SJCRH30 (cell line): ENCODE results near the gene NTM. TPM values are rescaled to one million over a fixed set of nuclear protein-coding genes. Genes with fewer than 3 reads are reported as not detected.

ENCODE experiments used
- DNase-seq, 2 experiments: peaks; one replicate each; pipeline ENCODE4 v3.0.0-alpha.2; 2015 to 2020
- H3K27ac ChIP-seq: fragments of 250-450 bp; sonication (Bioruptor Pico); 2 replicates; pipeline ENCODE4 v1.5.1; 2020; ENCODE audit warnings: mild to moderate bottlenecking, moderate library complexity
- H3K27me3 ChIP-seq: fragments of 250-450 bp; sonication (Bioruptor Pico); 2 replicates; pipeline ENCODE4 v1.5.1; 2020; ENCODE audit warnings: mild to moderate bottlenecking, moderate library complexity
- H3K36me3 ChIP-seq: fragments of 250-450 bp; sonication (Bioruptor Pico); 2 replicates; pipeline ENCODE4 v1.5.1; 2020; ENCODE audit warnings: mild to moderate bottlenecking, moderate library complexity
- H3K4me1 ChIP-seq: fragments of 250-450 bp; sonication (Bioruptor Pico); 2 replicates; pipeline ENCODE4 v1.5.1; 2020; ENCODE audit warnings: mild to moderate bottlenecking, moderate library complexity
- H3K4me3 ChIP-seq: fragments of 250-450 bp; sonication (Bioruptor Pico); 2 replicates; pipeline ENCODE4 v1.5.1; 2020; ENCODE audit warnings: mild to moderate bottlenecking, moderate library complexity
- H3K9me3 ChIP-seq: fragments of 250-450 bp; sonication (Bioruptor Pico); replicated peaks from 2 replicates; pipeline ENCODE4 v1.5.1; 2020; ENCODE audit warnings: mild to moderate bottlenecking, moderate library complexity
- total RNA-seq: library from RNA; depleted of rRNA; stranded (reverse); fragments of >200 nt; shearing (Covaris generic); gene quantifications from 2 replicates; pipeline ENCODE4 v1.2.3, GENCODE V29; 2014

Gene NTM
- total RNA-seq, 1 experiment from 2014 or later = not detected

DNA sequence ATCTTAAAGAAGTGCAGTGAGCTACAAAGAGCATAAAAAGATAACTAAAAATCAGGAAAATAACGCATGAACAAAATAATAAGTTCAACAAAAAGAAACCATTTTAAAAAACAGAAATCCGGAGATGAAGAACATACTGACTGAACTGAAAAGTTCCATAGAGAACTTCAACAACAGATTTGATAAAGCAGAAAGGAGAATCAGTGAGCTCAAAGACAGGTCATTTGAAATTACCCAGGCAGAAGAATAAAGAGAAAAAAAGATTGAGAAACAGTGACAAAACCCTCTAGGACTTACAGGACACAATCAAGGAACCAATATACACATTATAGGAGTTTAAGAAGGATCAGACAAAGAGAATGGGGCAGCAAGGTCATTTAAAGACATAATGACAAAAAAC is 334.3 kb downstream of the NTM start:
- Histone ChIP-seq H3K27me3 (no peaks in the 10 kb centered on the region), H3K4me1 (no peaks in the 10 kb centered on the region), H3K9me3 (no peaks in the 10 kb centered on the region), H3K4me3 (no peak overlapping the region), H3K27ac (no peak overlapping the region), H3K36me3 (no peaks in the 10 kb centered on the region)
- no peak for DNase-seq

DNA sequence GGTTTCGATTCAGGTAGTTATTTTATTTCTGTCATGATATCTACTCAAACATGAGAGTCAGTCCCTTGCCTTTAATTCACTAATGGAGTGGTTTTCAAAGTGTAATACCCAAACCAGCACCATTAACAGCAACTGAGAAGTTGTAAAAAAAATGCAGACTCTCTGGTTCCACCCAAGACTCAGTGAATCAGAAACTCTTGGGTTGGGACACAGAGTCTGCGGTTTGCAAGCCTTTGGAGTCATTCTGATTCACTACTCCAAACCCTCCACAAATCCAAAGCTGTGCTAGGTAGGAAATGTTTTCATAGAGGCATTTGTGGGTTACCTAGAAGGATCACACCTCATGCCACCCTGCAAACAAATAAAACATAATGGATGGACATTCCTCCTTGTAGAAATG is 340.1 kb downstream of the NTM start:
- H3K36me3 ChIP-seq = no peaks in the 10 kb centered on the region
- DNase-seq = no peak

GRCh38 chr11:131712897-131713296 is 342.5 kb downstream of the NTM start:
- Histone ChIP-seq H3K36me3 (no peaks in the 10 kb centered on the region), H3K9me3 (no peaks in the 10 kb centered on the region), H3K4me1 (no peaks in the 10 kb centered on the region), H3K27me3 (no peaks in the 10 kb centered on the region), H3K27ac (no peak overlapping the region), H3K4me3 (no peak overlapping the region)
- no peak for DNase-seq

More for the DNA sequence above, 340.1 kb downstream of the NTM start:
- H3K4me1 ChIP-seq = no peaks in the 10 kb centered on the region
- H3K4me3 ChIP-seq = no peak overlapping the region
- no peaks in the 10 kb centered on the region for H3K27me3 ChIP-seq
- H3K27ac ChIP-seq = no peak overlapping the region
- no peaks in the 10 kb centered on the region for H3K9me3 ChIP-seq

DNA sequence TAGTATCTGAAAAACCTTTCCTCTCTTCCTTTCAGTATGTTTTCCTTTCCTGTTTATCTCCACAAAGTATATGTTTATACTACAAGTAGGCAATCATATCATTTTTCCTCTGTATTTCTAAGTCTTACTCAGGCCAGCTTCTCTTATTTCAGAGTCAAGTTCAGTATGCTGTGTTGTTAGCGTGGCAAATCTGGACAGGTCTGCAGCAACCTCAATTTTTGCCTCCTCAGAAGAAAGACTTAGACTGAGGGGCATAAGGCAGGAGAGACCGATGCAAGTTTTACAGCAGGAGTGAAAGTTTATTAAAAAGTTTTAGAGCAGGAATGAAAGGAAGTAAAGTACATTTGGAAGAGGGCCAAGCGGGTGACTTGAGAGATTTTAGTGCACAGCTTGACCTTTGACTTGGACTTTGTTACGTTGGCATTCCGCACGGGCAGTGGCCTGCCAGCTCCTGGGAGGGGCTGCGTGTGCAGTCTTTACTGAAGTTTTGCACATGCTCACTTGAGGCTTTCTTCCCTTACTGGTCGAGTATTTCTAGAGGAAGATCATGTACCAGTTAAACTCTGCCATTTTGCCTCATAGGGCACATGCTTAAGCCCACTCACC is 343.2 kb downstream of the NTM start:
- no peaks in the 10 kb centered on the region for H3K9me3 ChIP-seq
- H3K36me3 ChIP-seq = no peaks in the 10 kb centered on the region
- H3K27ac ChIP-seq = no peak overlapping the region
- no peak for DNase-seq
- H3K4me3 ChIP-seq = no peak overlapping the region
- H3K4me1 ChIP-seq = no peaks in the 10 kb centered on the region
- no peaks in the 10 kb centered on the region for H3K27me3 ChIP-seq

GRCh38 chr11:131717616-131718015 is 347.2 kb downstream of the NTM start:
- H3K27me3 ChIP-seq = no peaks in the 10 kb centered on the region
- no peak overlapping the region for H3K4me3 ChIP-seq
- H3K36me3 ChIP-seq = no peaks in the 10 kb centered on the region
- no peak overlapping the region for H3K27ac ChIP-seq
- H3K4me1 ChIP-seq = no peaks in the 10 kb centered on the region
- H3K9me3 ChIP-seq = no peaks in the 10 kb centered on the region
- no peak for DNase-seq

GRCh38 chr11:131723088-131723487 is 352.7 kb downstream of the NTM start:
- no peaks in the 10 kb centered on the region for H3K36me3 ChIP-seq
- H3K4me1 ChIP-seq = no peaks in the 10 kb centered on the region
- H3K27ac ChIP-seq = no peak overlapping the region
- H3K4me3 ChIP-seq = no peak overlapping the region
- no peak for DNase-seq
- no peaks in the 10 kb centered on the region for H3K9me3 ChIP-seq
- no peaks in the 10 kb centered on the region for H3K27me3 ChIP-seq

DNA sequence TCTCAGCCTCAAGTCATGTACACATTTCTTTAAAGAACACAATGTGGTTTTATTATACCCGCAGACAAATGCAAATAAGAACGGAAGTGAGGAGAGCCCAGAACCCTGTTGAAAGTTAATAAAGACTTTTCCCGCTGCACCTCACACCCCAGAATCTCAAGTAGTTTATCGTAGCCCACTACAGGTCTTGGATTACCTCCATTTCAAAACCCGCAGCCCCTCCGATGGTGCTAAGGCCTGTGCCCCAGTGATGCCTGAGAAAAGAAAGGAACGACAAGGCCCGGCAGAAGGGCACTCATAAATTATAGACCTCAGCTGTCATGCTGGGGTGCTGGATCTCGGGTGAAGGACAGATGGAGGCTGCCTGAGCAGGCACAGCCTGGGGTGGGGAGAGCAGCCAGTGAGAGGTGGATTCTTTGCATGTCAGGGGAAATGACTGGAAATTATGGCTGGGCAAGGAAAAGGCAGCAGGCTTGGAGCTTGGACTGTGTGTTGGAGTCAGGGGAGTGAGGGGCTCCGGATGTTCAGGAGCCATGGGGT is 354.1 kb downstream of the NTM start:
- no peaks in the 10 kb centered on the region for H3K27me3 ChIP-seq
- DNase-seq = no peak
- no peaks in the 10 kb centered on the region for H3K36me3 ChIP-seq

DNA sequence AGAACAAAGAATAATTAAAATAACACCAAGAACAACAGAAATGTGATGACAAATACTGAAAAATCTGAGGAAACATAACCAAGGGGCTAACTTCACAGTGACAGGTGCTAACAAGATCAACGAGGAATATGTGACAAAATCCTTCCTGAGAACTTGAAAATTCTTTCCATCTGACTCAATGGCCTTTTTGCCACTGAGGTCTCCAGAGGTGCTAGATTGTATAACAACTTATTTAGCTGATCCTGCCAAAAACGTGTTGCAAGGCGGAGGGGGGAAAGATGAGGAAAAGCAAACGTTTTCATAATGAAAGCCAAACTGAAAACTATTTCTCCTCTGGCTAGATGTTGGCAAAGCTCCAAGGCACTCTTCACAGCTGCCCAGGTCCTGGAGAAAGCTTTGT is 364.5 kb downstream of the NTM start:
- Histone ChIP-seq H3K27me3 (0 out of 2 replicates have a peak, but pooled peaks cover 3% of the 10 kb centered on the region), H3K4me3 (no peak overlapping the region), H3K4me1 (no peaks in the 10 kb centered on the region), H3K9me3 (no peaks in the 10 kb centered on the region), H3K36me3 (no peaks in the 10 kb centered on the region), H3K27ac (no peak overlapping the region)
- DNase-seq = peak in 1 of 2 experiments; percentile 7

More for the DNA sequence above, 354.1 kb downstream of the NTM start:
- no peak overlapping the region for H3K4me3 ChIP-seq
- H3K27ac ChIP-seq = no peak overlapping the region
- H3K4me1 ChIP-seq = no peaks in the 10 kb centered on the region
- H3K9me3 ChIP-seq = no peaks in the 10 kb centered on the region

DNA sequence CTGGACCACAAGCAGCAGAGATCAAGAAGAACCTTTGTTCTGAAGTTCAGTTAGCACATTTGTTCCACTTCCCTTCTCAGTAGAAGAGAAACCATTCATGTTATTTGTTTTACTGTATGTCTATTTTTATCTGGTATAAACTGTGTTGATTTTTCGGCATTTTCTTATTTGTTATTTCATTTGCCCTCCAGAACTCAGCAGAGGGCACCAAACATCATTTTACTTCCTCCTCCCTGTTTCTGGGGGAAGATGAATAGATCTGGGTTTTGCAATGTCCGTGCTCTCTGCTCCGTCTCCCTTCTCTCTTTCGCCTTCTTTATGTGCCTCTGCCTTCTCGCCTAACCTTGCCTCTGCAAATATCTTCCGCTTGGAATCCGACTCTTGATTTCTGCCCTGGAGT is 366.9 kb downstream of the NTM start:
- no peak for DNase-seq
- no peaks in the 10 kb centered on the region for H3K36me3 ChIP-seq
- H3K4me3 ChIP-seq = no peak overlapping the region
- H3K27ac ChIP-seq = no peak overlapping the region
- no peaks in the 10 kb centered on the region for H3K4me1 ChIP-seq
- H3K27me3 ChIP-seq = 0 out of 2 replicates have a peak, but pooled peaks cover 3% of the 10 kb centered on the region
- no peaks in the 10 kb centered on the region for H3K9me3 ChIP-seq

DNA sequence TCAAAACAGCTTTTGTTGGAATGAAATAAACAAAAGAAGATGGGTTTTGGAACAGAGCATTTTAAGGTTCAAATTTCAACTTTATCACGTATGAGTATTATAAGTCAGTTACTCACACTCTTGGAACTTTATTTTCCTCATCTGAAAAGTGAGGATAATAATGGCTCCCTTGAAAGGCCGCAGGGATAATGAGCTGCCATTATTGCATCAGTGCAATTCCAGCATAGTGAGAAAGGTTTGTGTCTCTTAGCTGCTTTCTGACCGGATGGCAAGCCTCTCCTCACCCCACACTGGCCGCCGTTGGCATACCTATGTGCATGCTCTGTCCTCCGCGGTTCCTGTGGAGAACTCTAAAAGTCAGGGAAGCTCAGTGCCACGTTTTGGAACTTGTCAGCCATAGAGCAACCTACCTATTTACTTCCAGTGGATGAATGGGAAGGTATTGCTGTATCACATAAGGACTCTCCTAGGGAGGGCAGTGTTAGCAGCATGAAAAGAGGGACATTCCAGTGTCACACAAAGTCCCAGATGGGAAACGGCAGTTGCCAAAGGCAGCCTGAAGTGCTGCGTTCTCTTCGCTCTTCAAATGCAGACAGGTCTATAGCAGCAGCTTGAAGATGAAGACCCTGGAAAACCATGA is 368.9 kb downstream of the NTM start:
- DNase-seq = no peak
- Histone ChIP-seq H3K27me3 (no peaks in the 10 kb centered on the region), H3K4me3 (no peak overlapping the region), H3K36me3 (no peaks in the 10 kb centered on the region), H3K27ac (no peak overlapping the region), H3K4me1 (no peaks in the 10 kb centered on the region), H3K9me3 (no peaks in the 10 kb centered on the region)

DNA sequence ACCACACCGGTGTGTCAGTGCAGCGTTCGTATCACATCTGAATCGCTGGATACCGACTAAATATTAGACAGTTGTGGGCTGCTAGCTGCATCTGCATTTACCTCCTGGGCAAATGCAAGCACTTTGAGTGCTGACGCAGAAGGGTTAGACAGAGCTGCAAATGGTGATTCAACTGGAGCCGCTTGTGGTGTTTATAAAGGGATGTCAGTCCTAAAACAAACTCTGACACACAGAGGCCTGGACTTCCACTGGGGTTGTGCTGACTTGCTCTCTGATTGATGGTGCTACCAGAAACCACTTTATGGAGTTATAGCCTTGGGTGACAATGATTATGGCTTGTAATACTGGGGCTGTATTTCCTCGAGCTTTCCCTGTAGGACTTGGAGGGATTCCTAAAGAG is 374.4 kb downstream of the NTM start:
- no peaks in the 10 kb centered on the region for H3K4me1 ChIP-seq
- no peak overlapping the region for H3K27ac ChIP-seq
- H3K4me3 ChIP-seq = no peak overlapping the region
- no peaks in the 10 kb centered on the region for H3K9me3 ChIP-seq
- no peak for DNase-seq
- H3K27me3 ChIP-seq = no peaks in the 10 kb centered on the region
- no peaks in the 10 kb centered on the region for H3K36me3 ChIP-seq

GRCh38 chr11:131745405-131745804 is 375.0 kb downstream of the NTM start:
- no peaks in the 10 kb centered on the region for H3K27me3 ChIP-seq
- DNase-seq = no peak
- H3K9me3 ChIP-seq = no peaks in the 10 kb centered on the region
- H3K27ac ChIP-seq = no peak overlapping the region
- no peak overlapping the region for H3K4me3 ChIP-seq
- no peaks in the 10 kb centered on the region for H3K36me3 ChIP-seq
- H3K4me1 ChIP-seq = no peaks in the 10 kb centered on the region

GRCh38 chr11:131746201-131746600 is 375.8 kb downstream of the NTM start:
- Histone ChIP-seq H3K4me1 (no peaks in the 10 kb centered on the region), H3K9me3 (no peaks in the 10 kb centered on the region), H3K4me3 (no peak overlapping the region), H3K36me3 (no peaks in the 10 kb centered on the region), H3K27me3 (no peaks in the 10 kb centered on the region), H3K27ac (no peak overlapping the region)
- DNase-seq = no peak

DNA sequence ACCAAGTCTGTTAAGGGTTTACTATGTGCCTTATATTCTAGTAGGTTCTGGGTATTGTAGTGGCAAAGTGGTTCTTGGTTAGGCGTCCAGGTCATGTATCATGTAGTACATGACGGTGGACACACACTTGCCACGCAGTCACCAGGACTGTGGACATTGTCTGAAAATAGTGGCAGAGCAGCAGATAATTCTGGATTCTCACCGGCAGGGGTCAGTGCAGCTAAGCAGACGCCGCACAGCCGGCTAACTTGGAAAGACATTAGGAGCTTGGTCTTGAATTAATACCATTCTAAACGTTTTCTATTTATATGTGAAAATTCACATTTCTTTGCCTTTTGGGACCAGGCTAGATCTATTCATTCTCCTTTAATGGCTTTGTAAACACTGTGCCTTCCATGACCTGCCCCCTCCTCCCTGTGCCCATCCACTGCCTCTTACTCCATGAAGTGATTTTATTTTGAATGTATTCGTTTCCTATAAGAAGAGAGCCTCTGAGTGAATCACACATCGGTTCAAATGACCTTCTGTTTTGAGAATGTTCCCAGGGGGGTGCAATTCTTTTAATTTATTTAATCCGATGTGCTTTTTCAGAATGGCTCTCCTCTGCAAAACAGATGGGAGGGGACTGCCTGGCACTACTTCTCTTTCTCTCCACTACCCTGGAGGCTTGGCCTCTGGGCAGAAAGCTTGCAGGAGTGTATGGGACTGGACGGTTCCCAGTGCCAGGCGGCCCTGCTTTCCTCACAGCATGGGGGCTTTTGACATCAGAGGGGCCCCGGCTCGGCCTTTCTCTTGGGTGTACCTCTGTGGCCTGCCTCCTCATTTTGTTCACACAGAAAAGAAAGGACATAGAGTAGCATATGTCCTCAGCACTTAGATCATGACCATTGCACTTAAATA is 378.0 kb downstream of the NTM start:
- H3K9me3 ChIP-seq = no peaks in the 10 kb centered on the region
- H3K36me3 ChIP-seq = no peaks in the 10 kb centered on the region
- no peak overlapping the region for H3K27ac ChIP-seq
- DNase-seq = peak; percentile 12 to 55
- H3K4me3 ChIP-seq = no peak overlapping the region
- H3K27me3 ChIP-seq = no peaks in the 10 kb centered on the region
- no peaks in the 10 kb centered on the region for H3K4me1 ChIP-seq

GRCh38 chr11:131749101-131749500 is 378.7 kb downstream of the NTM start:
- Histone ChIP-seq H3K4me3 (no peak overlapping the region), H3K36me3 (no peaks in the 10 kb centered on the region), H3K27me3 (no peaks in the 10 kb centered on the region), H3K9me3 (no peaks in the 10 kb centered on the region), H3K27ac (no peak overlapping the region), H3K4me1 (no peaks in the 10 kb centered on the region)
- no peak for DNase-seq
